Neuronal stem cell (in vitro differentiated cells): ENCODE results near the gene POU2F2.
A peak's percentile ranks its signal among the peaks of the same experiment; 100 is the strongest.

Experiments used
- DNase-seq: peaks from one replicate; pipeline ENCODE4 v3.0.0-alpha.2; 2013; ENCODE audit warnings: low spot score
- H2AFZ ChIP-seq: one replicate; pipeline ENCODE4 v1.6.1; 2013; ENCODE audit warnings: mild to moderate bottlenecking, low read length, inconsistent platforms
- H2AK5ac ChIP-seq: 2 replicates; pipeline ENCODE4 v1.6.1; 2013; ENCODE audit warnings: low read depth, mild to moderate bottlenecking, inconsistent platforms, low read length, moderate library complexity, mixed read lengths
- H2BK120ac ChIP-seq: 2 replicates; pipeline ENCODE4 v1.6.1; 2013; ENCODE audit warnings: low read depth, mild to moderate bottlenecking, inconsistent platforms, low read length, moderate library complexity, mixed read lengths
- H2BK12ac ChIP-seq: one replicate; pipeline ENCODE4 v1.6.1; 2013; ENCODE audit warnings: low read length, inconsistent platforms
- H2BK15ac ChIP-seq: 2 replicates; pipeline ENCODE4 v1.6.1; 2013; ENCODE audit warnings: mild to moderate bottlenecking, low read length, inconsistent platforms, mixed read lengths
- H2BK5ac ChIP-seq: one replicate; pipeline ENCODE4 v1.6.1; 2013; ENCODE audit warnings: inconsistent platforms, mild to moderate bottlenecking, low read length, moderate library complexity
- H3K14ac ChIP-seq: one replicate; pipeline ENCODE4 v1.6.1; 2013; ENCODE audit warnings: low read length, inconsistent platforms
- H3K18ac ChIP-seq: 2 replicates; pipeline ENCODE4 v1.6.1; 2013; ENCODE audit warnings: low read length, inconsistent platforms
- H3K23ac ChIP-seq: 2 replicates; pipeline ENCODE4 v1.6.1; 2013; ENCODE audit warnings: low read depth, mild to moderate bottlenecking, mixed read lengths, low read length, inconsistent platforms; ENCODE audit not compliant: poor library complexity
- H3K27ac ChIP-seq: replicated peaks from 3 replicates; pipeline ENCODE4 v1.5.1; 2013; ENCODE audit warnings: low read length, inconsistent platforms
- H3K27me3 ChIP-seq, 3 experiments: 2 replicates each; pipeline ENCODE4 v1.6.1; 2013; ENCODE audit warnings: low read length in 3 of 3, mild to moderate bottlenecking in 2 of 3, inconsistent platforms in 1 of 3, low read depth in 1 of 3, mixed read lengths in 1 of 3, moderate library complexity in 1 of 3; ENCODE audit not compliant: control insufficient read depth in 3 of 3, insufficient read depth in 3 of 3
- H3K36me3 ChIP-seq, 2 donors: replicated peaks in 1 of 2; 2 replicates each; pipeline ENCODE4 v1.6.1; 2013; ENCODE audit warnings: low read length in 2 of 2; ENCODE audit not compliant: control insufficient read depth in 2 of 2, insufficient read depth in 2 of 2
- H3K4ac ChIP-seq: 2 replicates; pipeline ENCODE4 v1.6.1; 2013; ENCODE audit warnings: inconsistent platforms, mild to moderate bottlenecking, low read length, moderate library complexity
- H3K4me1 ChIP-seq, 2 donors: 1 replicate in 1 of 2; 2 replicates in 1 of 2; pipeline ENCODE4 v1.6.1; 2013; ENCODE audit warnings: low read length in 2 of 2, low read depth in 1 of 2; ENCODE audit not compliant: control insufficient read depth in 2 of 2, insufficient read depth in 1 of 2
- H3K4me2 ChIP-seq: one replicate; pipeline ENCODE4 v1.6.1; 2013; ENCODE audit warnings: mild to moderate bottlenecking, low read length, inconsistent platforms; ENCODE audit not compliant: insufficient read depth, poor library complexity, severe bottlenecking
- H3K4me3 ChIP-seq, 2 donors: 2 replicates each; pipeline ENCODE4 v1.5.1; 2013; ENCODE audit warnings: low read length in 2 of 2, mild to moderate bottlenecking in 2 of 2, inconsistent platforms in 1 of 2, moderate library complexity in 1 of 2
- H3K79me1 ChIP-seq: one replicate; pipeline ENCODE4 v1.6.1; 2013; ENCODE audit warnings: low read depth, mild to moderate bottlenecking, inconsistent platforms, low read length, moderate library complexity
- H3K9ac ChIP-seq: one replicate; pipeline ENCODE4 v1.6.1; 2013; ENCODE audit warnings: mild to moderate bottlenecking, low read depth, low read length, inconsistent platforms; ENCODE audit not compliant: poor library complexity
- H3K9me3 ChIP-seq, 2 donors: replicated peaks in 1 of 2; 2 replicates each; pipeline versions ENCODE3 to v1.6.1; 2013; ENCODE audit warnings: low read length in 2 of 2, mild to moderate bottlenecking in 2 of 2, inconsistent platforms in 1 of 2, low read depth in 1 of 2, mixed read lengths in 1 of 2, moderate library complexity in 1 of 2; ENCODE audit not compliant: control insufficient read depth in 2 of 2, insufficient read depth in 1 of 2
- H4K8ac ChIP-seq: one replicate; pipeline ENCODE4 v1.6.1; 2013; ENCODE audit warnings: low read depth, mild to moderate bottlenecking, inconsistent platforms, low read length, moderate library complexity
- H4K91ac ChIP-seq: one replicate; pipeline ENCODE4 v1.6.1; 2013; ENCODE audit warnings: low read length, low read depth, mild to moderate bottlenecking, inconsistent platforms; ENCODE audit not compliant: poor library complexity
- WGBS, 2 donors: extraction: QIAGEN DNeasy Blood & Tissue Kit; methylation state at CpG; one replicate each; pipeline ENCODE4 v1.1.7; 2013; ENCODE audit warnings: missing lambda C conversion rate in 2 of 2, mixed read lengths in 1 of 2; ENCODE audit not compliant: insufficient read length in 2 of 2, insufficient replicate concordance in 1 of 2; ENCODE audit errors: extremely low coverage in 2 of 2; 5-methylcytosine and 5-hydroxymethylcytosine counted together

The POU2F2 gene

GRCh38 chr19:42169486-42170413 is 37.5 kb upstream of the POU2F2 start:
- WGBS, 2 donors = no CpG with 5 or more reads among the region's 19 CpGs
- Histone ChIP-seq H3K79me1 (no peaks in the 10 kb centered on the region), H2AK5ac (no peak overlapping the region), H3K18ac (no peak overlapping the region), H3K4ac (no peak overlapping the region), H3K4me1 (peaks cover 10 to 48% of the 10 kb centered on the region in 2 donors), H3K27ac (no peak overlapping the region), H3K4me2 (no peak overlapping the region), H2BK12ac (no peak overlapping the region), H2BK15ac (no peak overlapping the region), H3K9ac (no peak overlapping the region), H4K8ac (no peak overlapping the region), H2BK120ac (no peak overlapping the region), H3K9me3 (no peaks in the 10 kb centered on the region), H2AFZ (no peak overlapping the region), H3K23ac (no peak overlapping the region), H3K14ac (no peak overlapping the region), H2BK5ac (no peak overlapping the region), H3K27me3 (peaks cover 0 to 56% (median 11%) of the 10 kb centered on the region in 3 experiments), H3K36me3 (no peaks in the 10 kb centered on the region), H3K4me3 (no peak overlapping the region), H4K91ac (no peak overlapping the region)
- DNase-seq = no peak

- no peak overlapping the region for H4K8ac ChIP-seq
- H3K4me1 ChIP-seq = peaks cover 10 to 39% of the 10 kb centered on the region in 2 donors
- no peak overlapping the region for H2BK5ac ChIP-seq
- H3K9ac ChIP-seq = no peak overlapping the region
- H3K36me3 ChIP-seq = no peaks in the 10 kb centered on the region
- H3K9me3 ChIP-seq = no peaks in the 10 kb centered on the region
- peak overlapping the region; percentile 19 for H2BK120ac ChIP-seq
- H3K4me2 ChIP-seq = no peak overlapping the region
- no peak overlapping the region for H3K27ac ChIP-seq
- no CpG with 5 or more reads among the region's 3 CpGs for WGBS, 2 donors
- H3K4ac ChIP-seq = no peak overlapping the region
- H3K18ac ChIP-seq = no peak overlapping the region
- DNase-seq = no peak
- peaks cover 0 to 46% (median 4%) of the 10 kb centered on the region in 3 experiments for H3K27me3 ChIP-seq
- H2AK5ac ChIP-seq = no peak overlapping the region
- H3K23ac ChIP-seq = no peak overlapping the region
- H2AFZ ChIP-seq = no peak overlapping the region
- H3K4me3 ChIP-seq = no peak overlapping the region
- no peak overlapping the region for H4K91ac ChIP-seq
- no peak overlapping the region for H2BK12ac ChIP-seq
- no peak overlapping the region for H2BK15ac ChIP-seq
- H3K14ac ChIP-seq = no peak overlapping the region
- H3K79me1 ChIP-seq = no peaks in the 10 kb centered on the region
These were observed 36.0 kb upstream of the POU2F2 start for GRCh38 chr19:42168206-42168605.

GRCh38 chr19:42166316-42166715 is 34.1 kb upstream of the POU2F2 start:
- Histone ChIP-seq H2BK5ac (no peak overlapping the region), H3K23ac (no peak overlapping the region), H3K79me1 (no peaks in the 10 kb centered on the region), H3K27me3 (peaks cover 0 to 49% (median 4%) of the 10 kb centered on the region in 3 experiments), H3K27ac (no peak overlapping the region), H3K36me3 (no peaks in the 10 kb centered on the region), H2BK15ac (no peak overlapping the region), H3K9me3 (no peaks in the 10 kb centered on the region), H4K91ac (no peak overlapping the region), H3K4me2 (no peak overlapping the region), H3K18ac (no peak overlapping the region), H2AFZ (no peak overlapping the region), H2BK12ac (no peak overlapping the region), H2BK120ac (no peak overlapping the region), H3K4me1 (peaks cover 6 to 32% of the 10 kb centered on the region in 2 donors), H4K8ac (no peak overlapping the region), H3K4ac (no peak overlapping the region), H3K9ac (no peak overlapping the region), H2AK5ac (no peak overlapping the region), H3K4me3 (no peak overlapping the region), H3K14ac (no peak overlapping the region)
- no CpG with 5 or more reads among the region's 7 CpGs for WGBS, 2 donors
- no peak for DNase-seq

- no peaks in the 10 kb centered on the region for H3K79me1 ChIP-seq
- H2BK12ac ChIP-seq = no peak overlapping the region
- no peak overlapping the region for H2AK5ac ChIP-seq
- H2BK5ac ChIP-seq = no peak overlapping the region
- H3K27me3 ChIP-seq = peaks cover 0 to 61% (median 4%) of the 10 kb centered on the region in 3 experiments
- H3K27ac ChIP-seq = no peak overlapping the region
- no peak for DNase-seq
- peak overlapping the region; percentile 7 for H3K9ac ChIP-seq
- H3K36me3 ChIP-seq = no peaks in the 10 kb centered on the region
- no peak overlapping the region for H2BK120ac ChIP-seq
- no peak overlapping the region for H3K4me2 ChIP-seq
- no peak overlapping the region for H3K4me3 ChIP-seq
- H4K8ac ChIP-seq = no peak overlapping the region
- no peak overlapping the region for H3K14ac ChIP-seq
- no CpG with 5 or more reads among the region's 2 CpGs for WGBS, 2 donors
- no peaks in the 10 kb centered on the region for H3K9me3 ChIP-seq
- no peak overlapping the region for H2BK15ac ChIP-seq
- H3K4ac ChIP-seq = no peak overlapping the region
- no peak overlapping the region for H3K23ac ChIP-seq
- H4K91ac ChIP-seq = no peak overlapping the region
- no peak overlapping the region for H2AFZ ChIP-seq
- H3K18ac ChIP-seq = no peak overlapping the region
- peaks cover 4 to 22% of the 10 kb centered on the region in 2 donors for H3K4me1 ChIP-seq
These were observed 32.9 kb upstream of the POU2F2 start for GRCh38 chr19:42165146-42165545.
